Activated T-cell treated with anti-CD3 and anti-CD28 coated beads, Interleukin-2, amount 50 U/mL, for 4 hours (primary cell): Measurements from ENCODE around the gene KDM5C. TPM values are rescaled to one million over a fixed set of nuclear protein-coding genes. Genes with fewer than 3 reads are reported as not detected.
A peak's percentile ranks its signal among the peaks of the same experiment; 100 is the strongest.

Experiments
- ATAC-seq, 2 donors: fragments of 200-7000 bp; cut with Tn5 transposase; one replicate each; pipeline ENCODE4 v1.10.0; 2021
- DNase-seq: peaks from one replicate; pipeline ENCODE4 v3.0.0-alpha.2; 2020
- H3K27me3 Mint-ChIP-seq: one replicate; pipeline ENCODE4 v1.8.0; 2021; ENCODE audit warnings: low read depth, mixed read lengths
- H3K36me3 Mint-ChIP-seq: one replicate; pipeline ENCODE4 v1.8.0; 2022; ENCODE audit warnings: mixed read lengths; ENCODE audit not compliant: insufficient read depth
- H3K4me1 Mint-ChIP-seq: one replicate; pipeline ENCODE4 v1.8.0; 2021; ENCODE audit warnings: low read depth, mixed read lengths
- H3K4me3 Mint-ChIP-seq: one replicate; pipeline ENCODE4 v1.8.0; 2021; ENCODE audit warnings: mild to moderate bottlenecking, moderate library complexity, mixed read lengths
- H3K9me3 Mint-ChIP-seq: one replicate; pipeline ENCODE4 v1.8.0; 2021; ENCODE audit warnings: mixed read lengths
- total RNA-seq, 3 donors: library from RNA; stranded (reverse); gene quantifications; one replicate each; pipeline ENCODE4 v1.2.1, GENCODE V29; 2021

Gene KDM5C
- total RNA-seq, 3 donors from 2014 or later: 91.7 to 149 (median 115) TPM

GRCh38 chrX:53257166-53257565 is 32.2 kb upstream of the KDM5C start:
- Mint-ChIP-seq H3K27me3 (no peaks in the 10 kb centered on the region), H3K4me1 (peaks cover 10% of the 10 kb centered on the region), H3K36me3 (no peaks in the 10 kb centered on the region), H3K4me3 (no peak overlapping the region), H3K9me3 (no peaks in the 10 kb centered on the region)
- ATAC-seq: no peak
- DNase-seq: no peak

DNA sequence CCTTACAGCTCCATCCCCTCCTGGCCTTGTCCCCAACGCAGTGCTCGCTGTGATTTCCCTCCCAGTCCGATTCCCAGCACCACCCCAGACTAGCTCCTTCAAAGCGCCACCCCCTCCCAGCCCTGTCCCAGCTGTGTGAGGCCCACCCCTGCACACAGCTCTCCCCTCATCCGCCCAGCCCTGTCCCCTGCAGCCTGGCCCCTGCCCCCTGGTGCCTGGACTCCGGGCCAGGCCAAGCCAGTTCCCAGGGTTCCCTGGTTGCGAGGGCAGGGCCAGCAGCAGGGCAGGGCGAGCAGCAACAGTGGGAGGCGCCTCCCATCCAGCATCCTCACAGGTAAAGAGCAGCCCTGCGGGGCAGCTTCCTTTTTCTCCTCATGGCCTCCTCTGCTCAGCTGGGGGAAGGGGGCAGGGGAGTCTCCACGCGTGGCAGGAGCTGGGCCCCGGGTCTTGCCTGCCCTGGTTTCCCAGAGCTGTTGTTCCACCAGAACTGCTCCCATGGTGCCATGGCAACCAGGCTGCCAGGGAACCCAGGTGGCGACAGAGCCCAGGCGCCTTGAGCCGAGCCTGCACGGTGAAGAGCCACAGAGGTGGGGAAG is 31.5 kb upstream of the KDM5C start:
- no peak for DNase-seq
- no peak overlapping the region for H3K4me3 Mint-ChIP-seq
- no peaks in the 10 kb centered on the region for H3K27me3 Mint-ChIP-seq
- no peak for ATAC-seq
- no peaks in the 10 kb centered on the region for H3K36me3 Mint-ChIP-seq
- no peaks in the 10 kb centered on the region for H3K9me3 Mint-ChIP-seq
- H3K4me1 Mint-ChIP-seq: peaks cover 3% of the 10 kb centered on the region

DNA sequence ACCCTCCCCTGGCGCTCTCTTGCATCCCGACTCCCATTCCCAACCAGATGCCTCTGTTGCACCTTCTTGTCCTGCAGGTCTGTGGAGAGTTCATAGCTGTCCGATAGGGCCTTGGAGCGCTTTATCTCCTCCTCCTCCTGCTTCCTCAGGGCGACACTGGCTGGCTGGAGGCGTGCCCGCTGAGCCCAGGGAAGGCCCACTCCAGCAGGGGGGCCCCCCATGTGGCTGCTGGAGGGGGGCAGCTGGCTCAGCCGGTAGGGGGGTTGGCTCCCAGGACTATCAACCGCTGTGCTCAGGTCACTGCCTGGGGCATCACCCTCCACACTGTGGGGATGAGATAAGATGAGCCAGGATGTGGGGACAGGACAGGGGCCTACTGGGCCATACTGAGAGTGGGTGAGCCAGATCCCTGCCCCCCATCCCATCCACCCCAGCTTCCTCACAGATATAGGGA is 30.8 kb upstream of the KDM5C start:
- H3K4me3 Mint-ChIP-seq: no peak overlapping the region
- DNase-seq (no peak), ATAC-seq (no peak)
- no peaks in the 10 kb centered on the region for H3K27me3 Mint-ChIP-seq
- H3K36me3 Mint-ChIP-seq: no peaks in the 10 kb centered on the region
- no peaks in the 10 kb centered on the region for H3K4me1 Mint-ChIP-seq
- no peaks in the 10 kb centered on the region for H3K9me3 Mint-ChIP-seq

- Mint-ChIP-seq H3K36me3 (no peaks in the 10 kb centered on the region), H3K9me3 (no peaks in the 10 kb centered on the region), H3K4me3 (no peak overlapping the region), H3K27me3 (no peaks in the 10 kb centered on the region), H3K4me1 (no peaks in the 10 kb centered on the region)
- no peak for DNase-seq
- ATAC-seq: no peak
These were observed 29.8 kb upstream of the KDM5C start for GRCh38 chrX:53254570-53255461.

DNA sequence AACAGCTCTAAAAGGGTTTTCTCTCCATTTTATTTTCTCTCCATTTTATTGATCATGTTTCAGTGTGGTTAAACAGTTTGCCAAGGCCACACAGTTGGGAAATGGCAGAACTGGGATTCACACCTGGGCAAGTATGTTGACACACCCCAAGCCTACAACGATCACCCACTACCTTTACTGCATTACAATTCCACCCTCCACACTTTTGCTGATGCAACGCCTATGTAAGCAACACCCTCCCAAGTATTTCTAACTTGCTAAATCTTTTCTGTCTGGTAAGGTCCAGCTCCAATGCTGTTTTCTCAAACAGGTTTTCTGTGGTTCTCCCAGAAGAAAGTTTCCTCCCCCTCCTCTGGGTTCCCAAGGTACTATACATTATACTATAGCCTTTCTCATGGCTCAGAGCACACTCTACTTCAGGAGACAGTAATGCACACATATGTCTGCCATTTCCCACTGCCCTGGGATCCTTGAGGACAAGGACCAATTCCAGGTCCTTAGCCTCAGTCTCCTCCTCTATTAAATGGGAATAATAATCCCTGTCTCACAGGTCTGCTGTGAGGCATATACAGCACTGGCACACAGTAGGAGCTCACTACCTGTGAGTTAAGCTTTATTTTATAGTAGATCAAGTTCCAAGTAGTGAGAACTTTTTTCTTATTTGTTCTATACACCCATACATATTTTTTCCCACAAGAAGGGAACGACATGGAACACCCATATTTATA is 28.4 kb upstream of the KDM5C start:
- no peaks in the 10 kb centered on the region for H3K4me1 Mint-ChIP-seq
- H3K4me3 Mint-ChIP-seq: no peak overlapping the region
- no peak for ATAC-seq
- no peak for DNase-seq
- H3K27me3 Mint-ChIP-seq: no peaks in the 10 kb centered on the region
- H3K36me3 Mint-ChIP-seq: no peaks in the 10 kb centered on the region
- no peaks in the 10 kb centered on the region for H3K9me3 Mint-ChIP-seq

GRCh38 chrX:53251307-53251706 is 26.3 kb upstream of the KDM5C start:
- Mint-ChIP-seq H3K4me1 (no peaks in the 10 kb centered on the region), H3K4me3 (no peak overlapping the region), H3K9me3 (no peaks in the 10 kb centered on the region), H3K36me3 (no peaks in the 10 kb centered on the region), H3K27me3 (no peaks in the 10 kb centered on the region)
- DNase-seq: no peak
- no peak for ATAC-seq

DNA sequence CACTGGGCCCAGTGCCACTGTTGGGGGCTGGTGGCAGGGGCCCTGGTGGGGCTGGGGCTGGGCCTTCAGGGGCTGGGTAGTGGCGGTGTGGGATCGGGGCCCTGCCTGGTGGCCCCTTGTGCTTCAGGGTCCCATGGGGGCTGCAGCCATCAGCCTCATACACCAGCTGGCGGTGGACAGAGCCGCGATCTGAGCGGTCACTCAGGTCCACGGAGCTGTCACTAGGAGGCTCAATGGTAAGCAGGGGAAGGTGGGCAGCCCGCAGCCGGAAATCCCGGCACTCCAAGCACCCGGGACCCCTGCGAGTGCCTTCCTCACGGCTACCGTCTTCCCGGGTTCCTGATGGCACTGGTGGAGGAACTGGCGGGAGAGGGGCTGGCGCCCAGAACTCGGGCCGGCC is 25.5 kb upstream of the KDM5C start:
- Mint-ChIP-seq H3K4me3 (no peak overlapping the region), H3K9me3 (no peaks in the 10 kb centered on the region), H3K4me1 (no peaks in the 10 kb centered on the region), H3K36me3 (no peaks in the 10 kb centered on the region), H3K27me3 (no peaks in the 10 kb centered on the region)
- no peak for ATAC-seq
- no peak for DNase-seq

DNA sequence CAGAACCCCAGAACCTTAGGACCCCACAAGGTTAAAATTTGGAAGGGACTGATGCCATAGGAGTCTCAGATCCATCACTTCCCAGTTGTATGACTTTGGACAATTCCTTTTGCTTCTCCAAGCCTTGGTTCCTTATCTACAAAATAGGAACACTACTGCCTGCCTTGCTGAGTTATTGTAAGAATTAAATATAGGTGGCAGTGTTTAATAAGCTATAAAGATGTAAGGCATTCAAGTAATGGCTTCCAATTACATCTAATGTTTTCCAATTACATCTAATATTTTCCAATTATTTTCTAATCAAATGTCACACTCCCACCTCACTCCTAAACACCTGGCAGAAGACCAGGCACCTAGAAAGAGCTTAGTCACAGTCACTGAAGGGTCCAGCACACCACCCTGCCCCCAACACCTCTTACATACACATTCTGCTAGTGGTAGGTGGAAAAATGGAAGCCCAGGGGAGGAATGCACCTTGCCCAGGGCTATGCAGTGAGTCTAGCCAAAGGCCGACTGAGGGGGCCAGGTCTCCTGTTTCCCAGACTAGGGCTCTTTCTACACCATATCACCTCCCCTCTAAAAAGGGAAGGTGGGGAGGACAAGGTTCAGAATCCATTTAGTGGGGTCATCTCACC is 24.5 kb upstream of the KDM5C start:
- H3K4me3 Mint-ChIP-seq: no peak overlapping the region
- no peaks in the 10 kb centered on the region for H3K4me1 Mint-ChIP-seq
- H3K36me3 Mint-ChIP-seq: no peaks in the 10 kb centered on the region
- no peaks in the 10 kb centered on the region for H3K27me3 Mint-ChIP-seq
- no peak for ATAC-seq
- no peak for DNase-seq
- no peaks in the 10 kb centered on the region for H3K9me3 Mint-ChIP-seq

GRCh38 chrX:53247928-53248327 is 22.9 kb upstream of the KDM5C start:
- no peak overlapping the region for H3K4me3 Mint-ChIP-seq
- no peaks in the 10 kb centered on the region for H3K27me3 Mint-ChIP-seq
- H3K4me1 Mint-ChIP-seq: no peaks in the 10 kb centered on the region
- no peak for ATAC-seq
- DNase-seq: no peak
- H3K36me3 Mint-ChIP-seq: no peaks in the 10 kb centered on the region
- H3K9me3 Mint-ChIP-seq: no peaks in the 10 kb centered on the region

- H3K4me1 Mint-ChIP-seq: no peaks in the 10 kb centered on the region
- DNase-seq: no peak
- H3K27me3 Mint-ChIP-seq: no peaks in the 10 kb centered on the region
- no peak for ATAC-seq
- no peak overlapping the region for H3K4me3 Mint-ChIP-seq
- no peaks in the 10 kb centered on the region for H3K36me3 Mint-ChIP-seq
- no peaks in the 10 kb centered on the region for H3K9me3 Mint-ChIP-seq
These were observed 21.2 kb upstream of the KDM5C start for GRCh38 chrX:53246231-53246630.

DNA sequence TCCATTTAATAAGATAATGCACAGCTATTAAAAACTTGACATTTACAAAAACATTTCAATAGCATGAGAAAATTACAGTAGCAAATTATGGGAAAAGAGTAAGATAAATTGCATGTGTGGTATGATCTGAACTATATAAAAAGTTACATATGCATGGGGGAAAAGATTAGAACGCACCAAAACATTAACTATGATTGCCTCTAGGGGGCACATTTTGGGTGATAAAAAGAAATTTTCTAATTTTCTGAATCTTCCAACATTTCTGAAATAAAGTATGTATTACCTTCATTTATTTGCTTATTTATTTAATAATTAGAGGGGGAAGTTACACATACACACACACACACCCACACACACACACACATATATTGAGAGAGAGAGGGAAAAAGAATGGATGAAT is 19.6 kb upstream of the KDM5C start:
- Mint-ChIP-seq H3K4me3 (no peak overlapping the region), H3K36me3 (no peaks in the 10 kb centered on the region), H3K9me3 (no peaks in the 10 kb centered on the region), H3K27me3 (no peaks in the 10 kb centered on the region), H3K4me1 (no peaks in the 10 kb centered on the region)
- ATAC-seq (no peak), DNase-seq (no peak)

GRCh38 chrX:53242310-53242709 is 17.3 kb upstream of the KDM5C start:
- Mint-ChIP-seq H3K4me3 (no peak overlapping the region), H3K27me3 (no peaks in the 10 kb centered on the region), H3K36me3 (no peaks in the 10 kb centered on the region), H3K4me1 (peaks cover 5% of the 10 kb centered on the region), H3K9me3 (no peaks in the 10 kb centered on the region)
- ATAC-seq (no peak), DNase-seq (no peak)

GRCh38 chrX:53241558-53241957 is 16.6 kb upstream of the KDM5C start:
- H3K4me3 Mint-ChIP-seq: no peak overlapping the region
- no peaks in the 10 kb centered on the region for H3K27me3 Mint-ChIP-seq
- no peaks in the 10 kb centered on the region for H3K9me3 Mint-ChIP-seq
- H3K4me1 Mint-ChIP-seq: peaks cover 5% of the 10 kb centered on the region
- ATAC-seq: no peak
- DNase-seq: no peak
- no peaks in the 10 kb centered on the region for H3K36me3 Mint-ChIP-seq

DNA sequence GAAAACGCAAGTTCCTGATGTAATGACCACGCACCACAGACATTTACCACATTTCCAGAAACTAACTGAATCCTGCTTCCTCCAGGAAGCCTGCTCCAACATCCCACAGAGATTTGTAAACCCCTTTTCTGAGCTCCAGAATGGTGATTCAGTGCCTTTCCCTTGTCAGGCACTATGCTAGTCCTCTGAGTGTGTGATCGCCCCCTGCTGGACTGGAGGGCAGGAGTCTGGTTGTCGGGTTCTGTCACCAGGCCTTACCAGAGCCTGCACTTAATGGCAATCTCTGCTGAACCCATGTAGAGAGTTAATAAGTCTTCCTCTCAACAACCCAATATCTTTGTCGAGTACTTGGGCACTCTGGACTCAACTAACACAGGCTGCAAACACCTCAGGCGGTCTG is 14.5 kb upstream of the KDM5C start:
- no peaks in the 10 kb centered on the region for H3K27me3 Mint-ChIP-seq
- H3K9me3 Mint-ChIP-seq: no peaks in the 10 kb centered on the region
- peak; percentile 66 to 81 for ATAC-seq
- no peak overlapping the region for H3K4me3 Mint-ChIP-seq
- peaks cover 5% of the 10 kb centered on the region for H3K4me1 Mint-ChIP-seq
- DNase-seq: peak; percentile 69
- no peaks in the 10 kb centered on the region for H3K36me3 Mint-ChIP-seq
